D341Med (cell line): Measurements from ENCODE around the gene DLG4.

Experiments
- DNase-seq: peaks from one replicate; pipeline ENCODE4 v3.0.0; 2012; ENCODE audit warnings: low spot score

DLG4 gene

GRCh38 chr17:7156342-7156940 is 63.2 kb downstream of the DLG4 start:
- DNase-seq, result no peak

GRCh38 chr17:7147772-7148171 is 71.9 kb downstream of the DLG4 start:
- no peak for DNase-seq

- DNase-seq, result no peak
Measured at GRCh38 chr17:7146115-7146514, 73.5 kb downstream of the DLG4 start.

GRCh38 chr17:7144213-7144612 is 75.4 kb downstream of the DLG4 start:
- no peak for DNase-seq

- DNase-seq, result no peak
Measured at GRCh38 chr17:7141824-7142223, 77.8 kb downstream of the DLG4 start.

- DNase-seq, result no peak
Measured at GRCh38 chr17:7139400-7139799, 80.2 kb downstream of the DLG4 start.

GRCh38 chr17:7138800-7139381 is 80.7 kb downstream of the DLG4 start:
- DNase-seq, result no peak

- no peak for DNase-seq
Measured at GRCh38 chr17:7137171-7137943, 82.3 kb downstream of the DLG4 start.
